NCI-H345 (cell line): Measurements from ENCODE around the gene NEK4.

Experiments
- DNase-seq: peaks from one replicate; lab custom pipeline; 2025; lab: John Stamatoyannopoulos, UW

Gene NEK4

GRCh38 chr3:52663098-52663497 is 107.6 kb downstream of the NEK4 start:
- no peak for DNase-seq

GRCh38 chr3:52660046-52660445 is 110.7 kb downstream of the NEK4 start:
- no peak for DNase-seq
